ENCODE data around the gene UBASH3A.
"Not testable (repeated sequence)": the region's sequence is repeated elsewhere in the genome, so short reads cannot be mapped to it uniquely, and the experiment has no call there.

GRCh38 chr21:42408718-42409117, 5.0 kb downstream of the UBASH3A start:
- TF ChIP-seq, protein P1, sequence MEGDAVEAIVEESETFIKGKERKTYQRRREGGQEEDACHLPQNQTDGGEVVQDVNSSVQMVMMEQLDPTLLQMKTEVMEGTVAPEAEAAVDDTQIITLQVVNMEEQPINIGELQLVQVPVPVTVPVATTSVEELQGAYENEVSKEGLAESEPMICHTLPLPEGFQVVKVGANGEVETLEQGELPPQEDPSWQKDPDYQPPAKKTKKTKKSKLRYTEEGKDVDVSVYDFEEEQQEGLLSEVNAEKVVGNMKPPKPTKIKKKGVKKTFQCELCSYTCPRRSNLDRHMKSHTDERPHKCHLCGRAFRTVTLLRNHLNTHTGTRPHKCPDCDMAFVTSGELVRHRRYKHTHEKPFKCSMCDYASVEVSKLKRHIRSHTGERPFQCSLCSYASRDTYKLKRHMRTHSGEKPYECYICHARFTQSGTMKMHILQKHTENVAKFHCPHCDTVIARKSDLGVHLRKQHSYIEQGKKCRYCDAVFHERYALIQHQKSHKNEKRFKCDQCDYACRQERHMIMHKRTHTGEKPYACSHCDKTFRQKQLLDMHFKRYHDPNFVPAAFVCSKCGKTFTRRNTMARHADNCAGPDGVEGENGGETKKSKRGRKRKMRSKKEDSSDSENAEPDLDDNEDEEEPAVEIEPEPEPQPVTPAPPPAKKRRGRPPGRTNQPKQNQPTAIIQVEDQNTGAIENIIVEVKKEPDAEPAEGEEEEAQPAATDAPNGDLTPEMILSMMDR (IDR thresholded peaks at IDR 0.05), result not testable (repeated sequence)
- TF ChIP-seq POLR2A (IDR thresholded peaks at IDR 0.05), result not testable (repeated sequence)
